LoVo (cell line): Measurements from ENCODE around the gene MT1X.
"Not testable (repeated sequence)": the region's sequence is repeated elsewhere in the genome, so short reads cannot be mapped to it uniquely, and the experiment has no call there.

ENCODE experiments used
- DNase-seq: peaks from one replicate; pipeline ENCODE4 v3.0.0-alpha.2; 2016; ENCODE audit warnings: low spot score

MT1X gene

DNA sequence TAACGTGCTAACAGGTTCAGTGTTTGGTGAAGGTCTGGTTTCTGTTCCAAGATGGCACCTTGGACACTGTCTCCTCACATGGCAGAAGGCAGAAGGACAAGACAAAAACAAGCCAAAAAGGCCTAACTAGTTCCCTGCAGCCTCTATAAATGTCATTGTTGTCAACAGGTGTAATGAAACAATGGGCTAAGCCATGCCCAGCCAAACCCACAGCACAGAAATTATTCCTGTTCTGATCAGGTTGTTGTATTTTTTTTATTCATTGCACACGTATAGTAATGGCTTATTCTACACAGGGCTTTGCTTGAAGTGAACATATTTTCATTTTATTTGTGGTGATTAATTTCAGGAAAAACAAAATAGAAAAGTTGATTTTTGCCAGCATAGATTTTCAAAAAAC, 31.5 kb downstream of the MT1X start:
- DNase-seq = no peak

DNA sequence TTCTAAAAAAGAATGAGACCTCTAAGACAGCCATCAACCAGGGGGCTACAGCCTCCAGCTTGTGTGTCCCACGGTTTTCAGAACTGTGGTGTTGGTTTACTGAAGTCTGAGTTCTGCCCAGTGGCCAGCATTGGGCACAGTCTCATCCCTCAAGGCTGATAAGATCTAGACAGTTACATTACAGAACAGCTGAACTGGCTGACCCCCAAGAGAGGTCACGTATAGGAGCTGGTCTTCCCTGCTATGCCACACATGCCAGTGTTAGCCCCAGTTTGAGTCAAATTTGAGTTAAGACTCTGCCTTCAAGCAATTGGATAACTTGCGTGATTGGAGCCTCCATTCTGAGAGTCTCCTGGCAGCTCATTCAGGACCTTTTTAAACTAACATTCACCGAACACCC, 32.9 kb downstream of the MT1X start:
- DNase-seq = no peak

- DNase-seq = no peak
Measured at GRCh38 chr16:56716761-56717160, 34.5 kb downstream of the MT1X start.

- DNase-seq = not testable (repeated sequence)
Measured at GRCh38 chr16:56717532-56717931, 35.3 kb downstream of the MT1X start.

- DNase-seq = no peak
Measured at GRCh38 chr16:56722200-56722842, 40.1 kb downstream of the MT1X start.

GRCh38 chr16:56724191-56724590, 41.9 kb downstream of the MT1X start:
- DNase-seq = no peak

DNA sequence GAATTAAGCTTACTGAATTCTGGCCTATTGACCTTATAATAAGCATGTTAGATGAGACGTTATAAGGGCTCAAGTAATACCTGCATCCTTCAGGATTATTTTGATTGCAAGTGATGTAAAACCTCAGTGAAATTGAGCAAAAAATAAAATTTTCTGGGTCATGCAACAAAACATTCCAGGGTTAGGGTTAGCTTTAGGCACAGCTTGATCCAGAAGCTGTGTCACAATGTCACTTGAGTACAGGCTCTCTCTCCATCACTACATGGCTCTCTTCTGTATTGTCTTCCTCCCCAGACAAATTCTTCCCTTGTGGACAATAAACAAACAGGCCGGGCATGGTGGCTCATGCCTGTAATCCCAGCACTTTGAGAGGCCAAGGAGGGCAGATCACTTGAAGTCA, 44.0 kb downstream of the MT1X start:
- DNase-seq = no peak

DNA sequence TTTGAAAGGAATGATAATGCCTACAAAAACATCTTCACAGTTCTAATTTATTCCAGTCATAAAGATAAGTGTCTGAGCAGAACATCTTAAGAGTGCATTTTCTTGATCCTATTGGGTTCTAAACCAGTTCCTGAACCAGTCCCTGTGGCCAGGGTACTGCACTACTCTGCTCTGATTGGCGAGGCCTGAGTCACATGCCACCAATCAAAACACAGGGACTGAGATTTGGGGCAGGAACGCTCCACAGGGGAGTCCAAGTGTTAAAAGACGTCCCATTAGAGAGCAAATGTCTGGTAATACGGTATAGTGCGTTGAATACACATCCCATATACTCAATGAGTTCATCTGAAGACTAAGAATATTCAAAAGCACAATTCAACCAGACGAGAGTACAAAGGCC, 44.7 kb downstream of the MT1X start:
- DNase-seq = no peak

- no peak for DNase-seq
Measured at GRCh38 chr16:56728027-56728426, 45.8 kb downstream of the MT1X start.

DNA sequence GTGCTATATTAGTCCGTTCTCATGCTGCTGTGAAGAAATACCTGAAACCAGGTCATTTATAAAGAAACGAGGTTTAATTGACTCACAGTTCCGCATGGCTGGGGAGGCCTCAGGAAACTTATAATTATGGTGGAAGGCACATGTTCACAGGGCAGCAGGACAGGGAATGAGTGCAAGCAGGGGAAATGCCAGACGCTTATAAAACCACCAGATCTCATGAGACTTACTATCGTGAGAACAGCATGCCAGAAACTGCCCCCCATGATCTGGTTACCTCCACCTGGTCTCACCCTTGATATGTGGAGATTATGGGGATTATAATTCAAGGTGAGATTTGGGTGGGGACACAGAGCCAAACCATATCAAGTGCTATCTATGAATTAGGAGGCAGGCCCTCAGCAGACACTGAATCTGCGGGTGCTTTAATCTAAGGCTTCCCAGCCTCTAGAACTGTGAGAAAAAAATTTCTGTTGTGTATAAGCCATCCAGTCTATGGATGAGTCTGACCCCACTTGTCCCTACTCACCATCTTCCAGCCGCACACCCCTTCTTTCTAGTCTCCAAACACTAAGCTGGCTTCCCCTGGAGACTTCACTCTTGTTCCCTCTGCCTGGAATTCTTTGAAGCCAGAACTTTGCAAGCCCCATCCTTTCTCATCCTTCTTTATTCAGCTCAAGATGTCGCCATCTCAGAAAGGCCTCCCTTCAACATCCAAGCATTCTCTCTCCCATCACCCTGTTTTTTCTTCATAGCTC, 46.9 kb downstream of the MT1X start:
- DNase-seq = no peak

- peak; percentile 94 for DNase-seq
Measured at GRCh38 chr16:56729735-56730662, 47.7 kb downstream of the MT1X start, which contains the start of gene NUP93. TSS of gene NUP93 (plus strand) at chr16:56730129. CDS start at chr16:56748248, 18,119 bp downstream.

DNA sequence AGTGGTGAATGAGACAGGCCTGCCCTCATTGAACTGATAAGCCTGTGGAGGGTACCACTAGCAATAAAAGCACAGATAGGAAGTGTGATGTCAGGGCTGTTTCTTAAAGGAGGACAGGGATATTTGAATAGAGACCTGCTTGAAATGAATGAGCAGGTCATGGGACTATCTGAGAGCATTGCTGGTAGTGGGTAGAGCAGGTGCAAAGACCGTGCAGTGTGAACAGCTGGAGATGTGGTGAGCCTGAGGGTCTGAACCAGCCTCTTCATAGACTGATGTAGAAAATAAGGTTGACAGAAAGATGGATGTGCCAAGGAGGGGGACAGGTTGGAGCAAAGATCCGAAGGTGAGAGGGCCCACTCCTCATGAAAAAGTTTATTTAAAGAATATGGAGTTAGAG, 50.1 kb downstream of the MT1X start:
- no peak for DNase-seq

GRCh38 chr16:56732832-56733231, 50.6 kb downstream of the MT1X start:
- DNase-seq = no peak
